Measurements from ENCODE around the gene LAPTM5.

DNA sequence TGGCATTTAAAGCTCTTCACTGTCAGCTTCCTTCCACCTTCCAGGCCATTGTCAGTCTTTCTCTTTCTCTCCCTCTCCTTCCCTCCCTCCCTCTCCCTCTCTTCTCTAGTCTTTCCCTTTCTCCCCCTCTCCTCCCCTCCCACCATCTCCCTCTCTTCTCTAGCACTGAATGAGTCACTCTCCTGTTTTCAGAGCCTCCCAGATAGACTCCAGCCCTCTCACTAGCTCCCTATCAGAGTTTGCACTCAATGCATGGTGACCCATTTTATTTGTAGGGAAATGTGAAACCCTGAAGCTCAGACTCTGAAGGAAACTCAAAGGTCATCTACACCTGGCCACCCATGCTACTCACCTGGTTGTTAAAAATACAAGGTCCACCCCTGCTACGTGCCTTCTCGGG is 29.8 kb downstream of the LAPTM5 start:
- TF ChIP-seq JUND (IDR thresholded peaks at IDR 0.05; ENCODE audit: low read length) (0 out of 2 replicates have a peak, but pooled peaks have one; percentile 17), MAFK (IDR thresholded peaks at IDR 0.05; ENCODE audit: low read depth, low read length) (no peak), GABPA (IDR thresholded peaks at IDR 0.05; ENCODE audit: borderline replicate concordance, insufficient read depth, low read length) (no peak), TAF7 (optimal IDR thresholded peaks at IDR 0.05; ENCODE audit: borderline replicate concordance, low read depth, low read length) (no peak), ZNF274 (IDR thresholded peaks at IDR 0.05; ENCODE audit: borderline replicate concordance, extremely low read depth, low read length) (no peak)
